WTC11 (cell line): ENCODE data around the gene C17orf78.

Source experiments
- CREB1 ChIP-seq: sonication (generic); formaldehyde crosslinking; IDR thresholded peaks from 2 replicates; pipeline ENCODE4 v1.8.0; 2023; ENCODE audit warnings: mild to moderate bottlenecking, missing genetic modification reagents
- CREM ChIP-seq: sonication (generic); formaldehyde crosslinking; IDR thresholded peaks from 2 replicates; pipeline ENCODE4 v1.8.1; 2022; ENCODE audit warnings: mild to moderate bottlenecking, missing genetic modification reagents, moderate library complexity
- JUN ChIP-seq: sonication (generic); formaldehyde crosslinking; IDR thresholded peaks from 2 replicates; pipeline ENCODE4 v1.8.0; 2023; ENCODE audit warnings: mild to moderate bottlenecking, missing genetic modification reagents
- TCF7 ChIP-seq: sonication (generic); formaldehyde crosslinking; IDR thresholded peaks from 2 replicates; pipeline ENCODE4 v1.8.0; 2022; ENCODE audit warnings: mild to moderate bottlenecking, low read depth, missing genetic modification reagents, moderate library complexity
- ZNF232 ChIP-seq: sonication (generic); formaldehyde crosslinking; IDR thresholded peaks from 2 replicates; pipeline ENCODE4 v1.8.0; 2022; ENCODE audit warnings: mild to moderate bottlenecking, missing genetic modification reagents
- ZNF263 ChIP-seq: sonication (generic); formaldehyde crosslinking; IDR thresholded peaks from 2 replicates; pipeline ENCODE4 v1.8.1; 2022; ENCODE audit warnings: low read depth, mild to moderate bottlenecking, moderate library complexity, missing genetic modification reagents
- ZNF396 ChIP-seq: fragments of 250-450 bp; sonication (Bioruptor Pico); IDR thresholded peaks from 2 replicates; pipeline ENCODE4 v1.8.0; 2021; ENCODE audit warnings: mild to moderate bottlenecking, moderate library complexity, borderline replicate concordance
- TF ChIP-seq, protein P1 (sequence below): sonication (generic); formaldehyde crosslinking; IDR thresholded peaks from 2 replicates; pipeline ENCODE4 v1.8.1; 2023; ENCODE audit warnings: mild to moderate bottlenecking, missing genetic modification reagents, moderate library complexity
- TF ChIP-seq, protein P2 (sequence below): fragments of 200-600 bp; IDR thresholded peaks from 2 replicates; pipeline ENCODE4 v1.8.0; 2022; ENCODE audit warnings: antibody characterized with exemption

DNA sequence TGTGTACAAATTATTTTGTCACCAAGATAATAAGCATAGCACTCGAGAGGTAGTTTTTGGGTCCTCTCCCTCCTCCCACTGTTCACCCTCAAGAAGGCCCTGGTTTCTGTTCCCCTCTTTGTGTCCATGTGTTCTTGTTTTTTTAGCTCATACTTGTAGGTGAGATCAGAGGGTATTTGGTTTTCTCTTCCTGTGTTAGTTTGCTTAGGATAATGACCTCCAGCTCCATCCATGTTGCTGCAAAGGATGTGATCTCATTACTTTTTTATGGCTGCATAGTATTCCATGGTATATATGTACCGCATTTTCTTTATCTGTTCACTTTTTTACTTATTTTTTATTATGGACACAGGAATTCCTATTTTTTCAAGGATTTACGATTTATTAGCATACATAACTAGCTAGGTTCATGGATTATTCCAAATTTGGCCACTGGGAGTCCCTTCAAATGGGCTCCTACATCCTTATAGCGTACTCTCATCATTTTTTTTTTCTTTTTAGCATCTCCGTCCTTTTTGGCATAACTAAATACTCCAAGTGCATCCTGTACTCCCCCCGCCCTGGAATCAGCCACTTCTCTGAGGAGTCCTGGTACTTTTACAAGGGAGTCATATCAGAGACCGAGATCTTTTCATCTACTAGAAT lies 38.2 kb downstream of the C17orf78 start:
- TF ChIP-seq, protein P1, sequence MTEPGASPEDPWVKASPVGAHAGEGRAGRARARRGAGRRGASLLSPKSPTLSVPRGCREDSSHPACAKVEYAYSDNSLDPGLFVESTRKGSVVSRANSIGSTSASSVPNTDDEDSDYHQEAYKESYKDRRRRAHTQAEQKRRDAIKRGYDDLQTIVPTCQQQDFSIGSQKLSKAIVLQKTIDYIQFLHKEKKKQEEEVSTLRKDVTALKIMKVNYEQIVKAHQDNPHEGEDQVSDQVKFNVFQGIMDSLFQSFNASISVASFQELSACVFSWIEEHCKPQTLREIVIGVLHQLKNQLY = no peak
- TF ChIP-seq ZNF232 (no peak), JUN (no peak), ZNF263 (CRISPR knock-in tag) (no peak), ZNF396 (CRISPR knock-in tag) (no peak), CREB1 (CRISPR knock-in tag) (no peak), TCF7 (no peak), CREM (CRISPR knock-in tag) (no peak)
- TF ChIP-seq, protein P2, sequence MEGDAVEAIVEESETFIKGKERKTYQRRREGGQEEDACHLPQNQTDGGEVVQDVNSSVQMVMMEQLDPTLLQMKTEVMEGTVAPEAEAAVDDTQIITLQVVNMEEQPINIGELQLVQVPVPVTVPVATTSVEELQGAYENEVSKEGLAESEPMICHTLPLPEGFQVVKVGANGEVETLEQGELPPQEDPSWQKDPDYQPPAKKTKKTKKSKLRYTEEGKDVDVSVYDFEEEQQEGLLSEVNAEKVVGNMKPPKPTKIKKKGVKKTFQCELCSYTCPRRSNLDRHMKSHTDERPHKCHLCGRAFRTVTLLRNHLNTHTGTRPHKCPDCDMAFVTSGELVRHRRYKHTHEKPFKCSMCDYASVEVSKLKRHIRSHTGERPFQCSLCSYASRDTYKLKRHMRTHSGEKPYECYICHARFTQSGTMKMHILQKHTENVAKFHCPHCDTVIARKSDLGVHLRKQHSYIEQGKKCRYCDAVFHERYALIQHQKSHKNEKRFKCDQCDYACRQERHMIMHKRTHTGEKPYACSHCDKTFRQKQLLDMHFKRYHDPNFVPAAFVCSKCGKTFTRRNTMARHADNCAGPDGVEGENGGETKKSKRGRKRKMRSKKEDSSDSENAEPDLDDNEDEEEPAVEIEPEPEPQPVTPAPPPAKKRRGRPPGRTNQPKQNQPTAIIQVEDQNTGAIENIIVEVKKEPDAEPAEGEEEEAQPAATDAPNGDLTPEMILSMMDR = no peak
